Ureter (tissue), 1 donor: ENCODE results near the gene TEKT5. TPM values are rescaled to one million over a fixed set of nuclear protein-coding genes. Genes with fewer than 3 reads are reported as not detected.

Experiments
- DNase-seq: peaks from one replicate; pipeline ENCODE4 v3.0.0-alpha.2; 2020; ENCODE audit warnings: low spot score
- total RNA-seq: library from RNA; stranded (reverse); gene quantifications from one replicate; pipeline ENCODE4 v1.2.4, GENCODE V29; 2023
- donor health status: DM: yes; HTN: yes; CAD: no.

TEKT5 gene
- total RNA-seq, 1 donor from 2014 or later: 8.0 TPM

DNA sequence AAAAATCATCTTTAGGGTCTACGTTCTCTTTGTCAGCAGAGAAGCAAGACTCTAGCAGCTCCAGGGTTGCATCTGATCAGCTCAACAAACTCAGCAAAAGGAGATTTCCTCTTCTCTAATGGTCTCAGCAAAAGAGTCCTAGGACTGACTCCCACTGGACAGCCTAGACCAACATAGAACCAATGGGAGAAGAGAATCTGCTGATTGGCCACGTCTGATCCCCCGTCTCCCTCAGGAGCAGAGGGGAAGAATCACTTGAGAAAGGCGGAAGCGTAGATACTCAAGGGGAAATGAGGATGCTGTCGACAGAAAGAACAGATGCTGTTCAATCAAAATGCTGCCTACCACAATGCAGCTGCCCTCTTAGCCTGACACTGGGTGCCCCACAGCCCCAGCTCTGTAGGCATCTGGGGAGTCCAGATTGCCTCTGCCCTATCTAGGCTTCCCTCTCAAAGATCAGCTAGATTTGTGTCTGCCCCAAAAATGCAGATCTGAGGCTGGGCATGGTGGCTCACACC is 82.8 kb downstream of the TEKT5 start:
- no peak for DNase-seq

DNA sequence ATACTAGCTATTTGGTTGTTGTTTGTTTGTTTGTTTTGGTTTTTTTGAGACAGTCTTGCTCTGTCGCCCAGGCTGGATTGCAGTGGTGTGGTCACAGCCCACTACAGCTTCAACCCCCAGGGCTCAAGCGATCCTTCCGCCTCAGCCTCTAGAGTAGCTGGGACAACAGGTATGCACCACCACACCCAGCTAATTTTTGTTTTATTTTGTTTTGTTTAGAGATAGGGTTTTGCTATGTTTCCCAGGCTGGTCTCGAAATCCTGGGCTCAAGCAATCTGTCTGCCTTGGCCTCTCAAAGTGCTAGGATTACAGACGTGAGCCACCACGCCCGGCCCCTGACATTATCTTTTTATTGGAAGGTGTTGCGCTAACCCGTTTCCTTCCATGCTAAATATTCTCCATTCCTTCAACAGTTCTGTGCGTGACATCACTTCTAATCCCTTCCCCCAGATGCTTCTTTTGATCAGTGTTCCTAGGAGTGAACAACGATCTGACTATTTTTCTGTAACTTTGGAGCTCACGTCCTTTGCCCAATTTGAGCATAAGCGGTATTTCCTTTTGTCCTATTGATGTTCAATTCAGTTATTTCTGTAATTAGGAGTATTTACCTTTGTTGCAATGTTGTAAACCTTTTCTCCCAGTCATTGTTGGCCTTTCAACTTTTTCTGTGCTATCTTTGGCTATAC is 84.1 kb downstream of the TEKT5 start:
- no peak for DNase-seq

DNA sequence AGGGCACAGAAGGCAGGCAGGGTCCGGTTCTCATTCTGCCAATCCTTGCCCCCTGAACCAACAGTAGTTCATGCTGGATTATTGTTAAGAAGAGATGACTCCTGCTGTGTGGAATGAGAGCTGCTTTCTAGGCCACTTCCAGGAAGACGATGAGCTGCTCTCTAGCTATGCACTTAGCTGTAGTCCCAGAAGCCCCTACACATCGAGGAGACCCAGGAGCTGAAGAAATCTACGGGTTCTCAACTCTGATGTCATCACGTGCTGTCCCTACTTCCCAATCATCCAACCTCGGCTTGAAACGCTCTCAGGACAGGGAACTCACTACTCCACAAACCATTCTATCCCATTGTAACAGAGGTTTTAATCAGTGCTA is 85.3 kb downstream of the TEKT5 start:
- no peak for DNase-seq

DNA sequence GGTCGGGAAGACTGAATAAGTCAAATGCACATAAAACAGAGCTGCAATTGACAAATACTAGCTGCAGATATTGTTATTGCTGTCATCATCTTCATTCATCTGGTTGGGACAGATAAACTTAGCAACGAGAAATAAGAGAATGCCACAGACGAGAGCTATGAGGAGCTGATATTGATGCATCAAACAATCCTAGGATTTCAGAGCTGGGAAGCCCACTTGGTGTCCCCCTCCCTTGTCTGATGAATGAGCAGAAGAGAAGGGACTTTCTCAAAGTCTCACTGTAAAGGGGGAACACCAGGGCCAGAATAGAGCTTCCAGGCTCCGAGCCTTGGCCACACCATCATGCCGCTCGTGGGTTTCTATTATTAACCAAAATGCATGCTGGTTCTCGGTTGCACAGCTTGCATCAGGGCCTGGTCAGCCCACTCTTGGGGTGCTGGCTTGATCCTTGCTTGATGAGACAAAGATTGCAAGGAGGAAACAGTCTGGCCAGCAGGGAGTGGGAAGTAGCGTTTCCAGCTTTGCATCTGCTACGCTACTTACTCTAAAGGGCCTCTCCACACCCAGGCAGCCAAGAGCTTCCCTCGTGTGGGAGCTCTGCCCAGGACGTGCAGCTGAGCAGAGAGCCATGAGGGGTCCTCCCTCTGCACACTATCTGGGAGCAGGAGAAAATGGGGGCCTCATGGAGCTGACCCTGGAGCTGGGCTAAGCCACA is 85.9 kb downstream of the TEKT5 start:
- DNase-seq: no peak

DNA sequence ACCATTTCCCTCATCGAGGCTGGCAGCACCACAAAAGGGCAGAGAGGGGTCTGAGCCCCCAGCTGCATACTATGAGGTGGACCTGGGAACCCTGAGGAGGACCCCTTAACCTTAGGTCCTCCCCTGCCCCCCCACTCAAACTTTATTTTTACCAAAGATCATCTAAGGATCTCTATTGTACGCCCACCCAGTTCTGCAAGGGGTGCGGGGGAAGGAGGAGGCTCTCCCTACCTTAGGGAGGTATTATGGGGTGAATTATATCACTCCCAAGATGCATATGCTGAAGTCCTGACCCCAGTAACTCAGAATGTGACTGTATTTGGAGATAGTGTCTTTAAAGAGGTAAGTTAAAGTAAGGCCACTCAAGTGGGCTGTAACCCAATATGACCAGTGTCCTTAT is 87.6 kb downstream of the TEKT5 start:
- DNase-seq: no peak

DNA sequence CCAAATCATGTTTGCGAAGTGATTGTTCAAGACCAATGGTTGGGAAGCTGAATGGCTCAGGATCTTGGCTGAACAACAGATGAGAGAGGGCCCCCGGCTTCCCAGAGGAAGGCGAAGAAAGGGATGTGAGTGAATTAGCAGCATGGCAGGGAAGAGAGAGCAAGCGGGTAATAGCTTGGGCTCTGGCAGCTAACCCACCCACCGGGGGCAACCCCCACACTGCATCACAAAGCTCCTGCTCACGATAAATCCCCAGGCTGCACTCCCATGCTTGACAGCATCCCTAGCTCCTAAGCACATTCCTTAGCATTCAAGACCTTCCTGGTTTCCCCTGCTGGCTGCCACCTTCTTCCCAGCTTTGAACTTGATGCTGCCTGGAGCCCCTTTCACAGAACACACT is 88.1 kb downstream of the TEKT5 start:
- no peak for DNase-seq

DNA sequence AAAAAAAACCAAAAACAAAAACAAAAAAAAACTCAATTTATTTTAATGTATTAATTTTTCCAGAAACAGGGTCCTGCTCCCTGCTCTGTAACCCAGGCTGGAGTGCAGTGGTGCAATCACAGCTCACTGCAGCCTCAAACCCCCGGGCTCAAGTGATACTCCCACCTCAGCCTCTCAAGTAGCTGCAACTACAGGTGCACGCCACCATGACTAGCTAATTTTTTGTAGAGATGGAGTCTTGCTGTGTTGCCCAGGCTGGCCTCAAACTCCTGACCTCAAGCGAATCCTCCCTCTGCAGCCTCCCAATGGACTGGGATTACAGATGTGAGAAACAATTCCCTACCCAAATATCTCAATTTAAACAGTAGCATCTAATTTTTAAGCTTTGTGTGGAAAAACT is 89.1 kb downstream of the TEKT5 start:
- DNase-seq: no peak

DNA sequence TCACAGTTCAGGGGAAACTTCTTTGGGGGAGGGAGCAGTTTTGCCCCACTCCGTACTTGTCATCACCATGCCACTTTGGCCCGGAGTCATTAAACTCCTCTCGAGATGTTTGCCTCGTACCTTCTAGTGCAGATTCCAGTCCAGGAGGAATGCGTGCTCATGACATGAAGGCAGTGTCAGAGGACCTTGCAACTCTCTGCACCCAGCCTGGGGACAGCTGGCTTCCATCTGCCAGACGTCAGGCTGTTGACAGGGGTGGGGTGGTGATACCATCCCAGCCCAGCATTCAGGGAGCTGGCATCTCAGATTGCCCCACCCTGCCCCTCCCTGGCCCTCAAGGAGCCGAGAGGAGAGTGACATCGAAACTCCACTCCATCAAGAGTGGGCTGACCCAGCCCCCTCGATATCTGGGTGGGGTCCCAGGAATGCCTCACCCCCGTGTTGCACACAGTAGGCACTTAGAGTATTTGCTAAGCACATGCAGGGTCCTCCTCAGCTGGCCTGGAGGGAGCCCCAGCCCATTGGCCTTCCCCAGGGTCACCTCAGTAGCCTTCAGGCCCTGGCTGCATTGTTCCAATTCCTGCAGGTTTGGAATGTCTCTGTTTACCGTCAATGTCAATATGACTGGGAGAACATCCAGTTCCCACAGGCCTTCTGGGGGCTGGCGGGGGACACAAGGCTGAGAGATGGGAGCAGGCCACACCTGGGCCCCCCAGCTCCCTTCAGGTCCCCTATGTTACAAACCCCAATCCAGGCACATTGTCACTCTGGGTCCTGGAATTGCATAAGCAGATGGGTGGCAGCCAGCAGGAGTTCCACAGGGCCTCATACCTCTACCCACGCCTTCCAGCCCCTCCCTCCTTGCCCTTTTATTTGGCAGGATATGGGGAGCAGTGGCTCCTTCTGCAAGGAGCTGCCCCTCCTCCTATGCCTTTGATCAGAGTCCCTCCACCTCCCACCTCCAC is 93.0 kb downstream of the TEKT5 start:
- DNase-seq: no peak

DNA sequence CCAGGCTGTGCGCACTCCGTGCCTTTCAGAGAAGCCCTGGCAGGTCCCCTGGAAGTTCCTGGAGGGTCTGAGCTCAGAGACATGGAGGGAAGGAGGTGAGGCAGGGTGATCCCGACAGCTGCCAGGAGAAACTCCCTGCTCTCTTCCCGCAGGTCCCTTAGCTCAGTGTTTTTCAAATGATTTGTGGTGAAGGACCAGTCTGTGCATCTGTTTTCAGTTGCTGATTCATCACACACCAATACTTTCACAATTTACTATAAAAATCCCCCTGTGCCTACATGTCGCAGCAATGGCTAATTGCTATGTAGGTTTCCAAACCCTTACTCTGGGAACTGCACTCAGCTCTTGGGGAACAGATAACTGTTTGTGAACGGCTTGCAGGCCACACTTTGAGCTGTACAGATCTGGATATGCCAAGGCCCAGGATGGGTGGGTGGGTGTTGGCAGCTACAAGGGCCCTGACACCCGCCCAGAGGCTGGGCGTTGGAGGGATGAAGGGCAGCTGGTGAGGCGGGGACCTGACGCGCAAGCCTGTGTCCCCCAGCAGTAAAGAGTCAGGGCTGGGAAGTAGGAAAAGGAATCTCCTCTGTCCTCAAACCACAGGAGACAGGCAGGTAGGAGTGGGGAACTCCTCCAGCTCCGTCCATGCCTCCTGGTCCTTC is 93.8 kb downstream of the TEKT5 start:
- DNase-seq: no peak

DNA sequence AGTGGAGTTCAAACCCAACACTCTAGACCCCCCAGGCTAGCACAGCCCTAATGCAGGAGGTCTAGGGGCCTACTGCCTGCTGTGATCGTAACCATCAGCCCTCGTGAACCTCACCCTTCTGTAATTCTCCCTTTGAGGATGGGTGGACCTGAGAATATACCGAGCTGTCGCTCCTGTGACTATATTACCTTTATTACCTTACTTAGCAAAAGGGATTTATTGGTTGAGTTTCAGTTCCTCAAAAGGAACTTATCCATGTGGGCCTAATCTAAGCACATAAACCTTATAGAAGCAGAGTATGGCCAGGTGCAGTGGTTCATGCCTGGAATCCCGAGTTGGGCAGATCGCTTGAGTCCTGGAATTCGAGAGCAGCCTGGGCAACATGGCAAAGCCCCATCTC is 95.1 kb downstream of the TEKT5 start:
- no peak for DNase-seq

DNA sequence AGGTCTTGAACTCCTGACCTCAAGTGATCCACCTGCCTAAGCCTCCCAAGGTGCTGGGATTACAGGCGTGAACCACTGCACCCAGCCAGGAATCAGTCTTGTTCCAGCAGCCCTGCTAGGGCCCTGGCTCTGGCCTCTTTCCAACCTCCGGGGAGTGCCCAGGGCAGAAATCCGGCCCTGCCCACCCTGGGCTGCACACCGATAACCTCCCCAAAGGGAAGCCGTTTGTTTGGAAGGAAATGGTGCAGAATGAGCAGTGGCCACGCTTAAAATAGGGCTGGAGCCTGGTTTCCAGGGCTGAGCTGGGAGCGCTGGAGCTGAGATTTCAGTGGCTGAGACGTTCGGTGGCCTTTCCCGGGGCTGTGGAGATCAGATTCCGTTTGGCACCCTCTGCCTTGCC is 96.6 kb downstream of the TEKT5 start:
- DNase-seq: peak; percentile 70

DNA sequence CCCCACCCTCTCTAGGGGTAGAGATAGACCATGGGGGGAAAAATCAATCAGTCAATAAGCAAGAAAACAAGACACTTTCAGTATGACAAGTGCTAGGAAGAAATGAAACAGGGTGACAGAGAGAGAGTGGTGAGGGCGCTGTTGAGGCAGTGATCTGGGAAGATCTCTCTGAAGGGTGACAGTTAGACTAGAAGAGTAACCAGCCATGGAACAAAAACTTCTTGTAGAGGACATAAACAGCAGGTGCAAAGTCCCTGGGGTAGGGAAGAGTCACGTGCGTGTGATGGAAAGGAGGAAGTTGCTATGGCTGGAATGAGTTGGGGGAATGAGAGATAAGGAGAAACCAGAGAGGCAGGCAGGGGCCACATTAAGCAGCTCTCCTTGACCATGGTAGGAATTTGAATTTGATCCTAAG is 97.5 kb downstream of the TEKT5 start:
- no peak for DNase-seq

DNA sequence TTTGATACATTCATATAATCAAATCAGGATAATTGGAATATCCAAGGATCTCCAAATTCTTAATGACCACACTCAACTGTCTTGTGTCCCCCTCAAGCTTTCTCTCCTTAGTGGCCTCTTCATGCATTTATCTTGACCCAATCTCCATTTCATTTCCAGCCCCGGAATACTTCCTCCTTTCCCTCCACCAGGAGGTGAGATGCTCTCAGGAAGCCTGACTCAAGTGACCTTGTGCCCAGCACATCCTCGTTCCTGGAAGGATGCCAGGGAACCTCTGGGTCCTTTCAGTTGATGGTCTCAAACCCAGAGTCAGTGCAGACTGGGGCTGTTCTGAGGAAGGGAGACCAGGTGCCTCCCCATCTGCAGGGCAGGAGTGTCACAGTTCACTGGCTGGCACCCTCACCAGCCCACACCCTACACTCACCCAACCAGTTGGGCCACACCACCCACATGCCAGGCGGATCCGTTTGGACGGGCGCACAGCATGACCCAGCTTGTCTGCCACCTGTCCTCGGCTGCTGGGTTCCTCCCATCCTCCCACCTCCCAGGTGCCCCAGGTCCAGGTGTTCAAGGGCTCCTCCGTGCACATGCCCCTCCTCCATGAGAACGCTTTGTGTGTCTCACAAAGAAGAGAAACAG is 100.3 kb downstream of the TEKT5 start:
- peak; percentile 92 for DNase-seq

DNA sequence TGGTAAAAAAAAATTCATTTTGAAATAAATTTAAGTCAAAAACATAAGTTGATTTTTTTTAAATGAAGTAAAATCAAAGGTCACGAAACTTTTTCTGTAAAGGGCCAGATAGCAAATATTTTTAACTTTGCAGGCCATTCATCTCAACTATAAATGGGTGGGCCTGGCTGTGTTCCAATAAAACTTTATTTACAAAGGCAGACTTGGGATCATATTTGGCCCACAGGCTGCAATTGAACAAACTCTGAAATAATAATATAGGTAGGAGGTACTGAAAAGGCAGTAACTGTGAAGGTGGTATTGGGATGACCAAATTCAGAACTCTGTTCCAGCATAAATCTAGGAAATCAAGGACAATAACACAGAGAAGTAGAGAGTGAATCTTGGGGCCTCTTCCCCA is 102.1 kb downstream of the TEKT5 start:
- no peak for DNase-seq

DNA sequence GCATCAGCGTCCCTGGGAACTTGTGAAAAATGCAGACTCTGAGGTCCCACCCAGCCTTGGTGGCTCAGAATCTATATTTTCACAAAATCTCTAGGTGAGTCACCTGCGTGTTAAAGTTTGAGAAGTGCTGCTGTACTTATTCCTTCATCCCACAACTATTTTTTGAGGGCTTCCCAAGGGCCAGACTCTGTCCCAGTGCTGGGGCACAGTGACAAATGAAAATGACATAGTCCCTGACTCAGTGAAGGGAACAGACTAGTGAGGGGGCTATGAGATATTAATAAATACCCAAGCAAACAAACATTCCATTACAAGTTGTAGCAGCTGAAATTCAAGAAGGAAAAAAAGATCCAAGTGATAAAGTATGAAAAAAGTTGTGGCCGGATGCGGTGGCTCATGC is 104.4 kb downstream of the TEKT5 start:
- no peak for DNase-seq

DNA sequence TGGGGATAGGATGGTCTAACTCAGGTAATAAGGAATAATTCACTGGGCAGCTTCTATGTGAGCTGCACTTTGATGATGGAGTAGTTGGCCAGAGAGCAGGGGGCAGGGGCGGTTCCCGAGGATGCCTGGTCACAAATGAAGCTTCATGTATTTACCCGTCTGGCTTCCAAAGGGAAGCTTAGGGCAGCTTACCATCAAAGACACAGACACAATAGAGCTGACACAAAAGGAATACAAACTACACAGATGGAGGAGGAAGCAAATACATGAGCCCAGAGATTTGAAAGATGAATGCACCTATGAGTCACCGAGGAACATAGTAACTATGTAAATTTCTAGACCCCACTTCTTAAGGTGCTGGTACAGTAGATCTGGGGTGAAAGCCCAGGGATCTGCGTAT is 105.6 kb downstream of the TEKT5 start:
- DNase-seq: no peak

DNA sequence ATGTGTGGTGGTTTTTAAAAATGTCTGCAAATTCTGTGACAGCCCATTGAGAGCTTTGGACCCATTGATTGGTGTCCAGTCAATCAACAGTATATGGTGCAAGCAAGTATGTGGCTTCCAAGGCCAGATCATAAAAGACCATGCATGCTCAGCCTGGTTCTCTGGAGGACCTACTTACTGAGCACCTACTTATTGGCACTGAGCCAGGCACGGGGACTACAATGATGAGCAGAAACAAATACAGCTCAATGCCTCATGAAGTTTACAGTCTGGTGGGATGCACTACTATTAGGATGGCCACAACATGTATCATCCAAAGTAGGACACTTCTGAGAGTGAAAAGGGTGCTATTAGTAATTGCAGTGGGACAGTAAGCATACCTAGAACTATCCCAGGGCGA is 107.1 kb downstream of the TEKT5 start:
- DNase-seq: no peak

DNA sequence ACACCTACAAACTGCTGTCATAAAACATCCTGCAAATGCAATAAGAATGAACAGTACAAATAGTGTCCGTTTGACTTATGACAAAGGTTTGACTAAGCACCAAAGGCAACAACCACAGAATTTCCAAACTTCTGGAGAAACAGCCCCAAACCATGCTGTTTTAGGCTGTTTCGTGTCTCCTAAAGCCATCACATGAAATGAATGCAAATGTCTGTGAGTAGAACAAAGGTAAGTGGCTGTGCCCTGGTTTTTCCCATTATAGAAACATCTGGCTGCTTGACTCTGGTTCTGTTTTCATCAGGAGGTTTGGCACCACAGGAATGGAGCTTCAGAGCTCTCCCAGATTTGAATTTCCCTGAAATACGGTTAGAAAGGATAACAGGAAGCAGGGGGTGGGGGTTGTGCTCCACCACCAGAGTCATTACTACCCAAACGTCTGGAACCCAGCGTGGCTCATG is 109.7 kb downstream of the TEKT5 start:
- no peak for DNase-seq

DNA sequence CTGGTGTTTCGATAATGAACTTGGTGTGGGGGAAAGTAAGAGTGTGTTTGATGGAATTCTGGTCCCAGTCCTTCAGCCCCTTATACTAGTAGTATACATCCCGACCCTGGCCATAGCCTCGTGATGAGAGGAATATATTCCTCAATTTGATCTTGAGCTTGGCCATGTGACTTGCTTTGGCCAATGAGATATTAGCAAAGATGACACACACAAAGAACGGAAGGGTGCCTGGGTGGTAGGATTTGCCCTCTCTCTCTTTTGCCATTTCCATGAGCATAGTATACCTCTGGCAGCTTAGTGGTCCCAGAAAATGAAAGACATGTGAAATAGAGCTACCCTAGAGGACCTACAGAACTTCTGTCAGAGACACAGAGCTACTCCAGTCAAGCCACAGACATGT is 111.5 kb downstream of the TEKT5 start:
- no peak for DNase-seq

DNA sequence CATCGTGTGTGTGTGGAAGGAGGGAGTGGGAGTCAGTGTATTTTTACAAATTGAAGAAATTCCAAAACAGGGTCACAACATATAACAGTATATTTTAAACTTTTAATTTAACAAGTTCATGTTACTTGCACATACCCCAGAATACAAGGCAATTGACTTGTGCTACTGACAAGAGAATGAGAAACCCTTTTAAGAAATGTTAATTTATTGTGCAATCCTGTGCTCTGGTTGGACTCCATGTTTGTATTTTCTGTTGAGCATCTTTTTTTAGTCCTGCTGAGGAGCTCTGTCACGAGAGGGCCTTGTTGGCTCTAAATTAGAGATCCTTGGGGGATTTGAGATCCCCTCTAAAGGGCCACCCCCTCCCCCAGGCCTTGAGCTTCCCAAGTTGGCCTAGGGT is 113.2 kb downstream of the TEKT5 start:
- no peak for DNase-seq

DNA sequence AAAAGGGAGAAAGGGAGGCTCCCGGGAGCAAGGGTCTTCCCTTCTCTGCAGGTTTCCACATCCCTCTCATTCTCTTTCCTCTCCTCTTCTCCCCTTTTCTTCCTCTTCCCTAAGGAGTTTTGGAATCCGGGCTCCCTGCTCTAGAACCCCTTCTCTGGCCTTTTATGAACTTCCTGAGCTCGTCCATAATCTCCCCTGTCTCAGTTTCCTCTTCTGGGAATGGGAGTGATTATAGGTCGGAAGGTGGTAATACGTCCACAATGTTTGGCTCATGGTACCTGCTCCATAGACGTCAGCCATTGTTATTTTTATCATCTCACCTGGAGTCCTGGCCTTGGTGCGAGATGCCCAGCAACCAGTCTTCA is 113.9 kb downstream of the TEKT5 start:
- no peak for DNase-seq
